Stimulated activated naive B cell treated with anti-CD40 and anti-IgM and Interleukin-4, amounts not matched to agents 10 μg/mL and 1 μg/mL and 100 μg/mL, for 72 hours (primary cell): ENCODE measurements around the gene B4GALNT1.
"Not testable (repeated sequence)": the region's sequence is repeated elsewhere in the genome, so short reads cannot be mapped to it uniquely, and the experiment has no call there.

Source experiments
- ATAC-seq, 2 donors: fragments of 150-1000 bp; cut with Tn5 transposase; replicated peaks; 2 replicates each; pipeline ENCODE4 v1.10.0; 2021; ENCODE audit warnings: moderate library complexity in 1 of 2
- DNase-seq: peaks from one replicate; pipeline ENCODE4 v3.0.0; 2021
- H3K27ac Mint-ChIP-seq: one replicate; pipeline ENCODE4 v1.8.0; 2022; ENCODE audit warnings: mild to moderate bottlenecking, mixed read lengths
- H3K27me3 Mint-ChIP-seq, 2 donors: one replicate each; pipeline ENCODE4 v1.8.0; 2022; ENCODE audit warnings: mixed read lengths in 2 of 2
- H3K36me3 Mint-ChIP-seq, 2 donors: one replicate each; pipeline ENCODE4 v1.8.0; 2022; ENCODE audit warnings: mixed read lengths in 2 of 2, mild to moderate bottlenecking in 1 of 2
- H3K4me1 Mint-ChIP-seq, 2 donors: one replicate each; pipeline ENCODE4 v1.8.0; 2022; ENCODE audit warnings: mixed read lengths in 2 of 2, mild to moderate bottlenecking in 1 of 2
- H3K4me3 Mint-ChIP-seq, 2 donors: one replicate each; pipeline ENCODE4 v1.8.0; 2022; ENCODE audit warnings: mild to moderate bottlenecking in 2 of 2, mixed read lengths in 2 of 2, moderate library complexity in 1 of 2
- H3K9me3 Mint-ChIP-seq, 2 donors: one replicate each; pipeline ENCODE4 v1.8.0; 2022; ENCODE audit warnings: mixed read lengths in 2 of 2, mild to moderate bottlenecking in 1 of 2

Gene B4GALNT1

GRCh38 chr12:57632958-57633840 is at the start of gene B4GALNT1:
Gene B4GALNT1, minus strand, starts transcription at chr12:57633201. Its CDS starts 1,069 bp downstream, at chr12:57632132.
- no peaks in the 10 kb centered on the region for H3K36me3 Mint-ChIP-seq
- peak within 1 kb of the TSS; percentile 14 for H3K27ac Mint-ChIP-seq
- H3K4me3 Mint-ChIP-seq, result peak within 1 kb of the TSS; percentile 82 to 85
- ATAC-seq, result peak; percentile 80 to 86
- H3K4me1 Mint-ChIP-seq, result peaks cover 12 to 22% of the 10 kb centered on the region in 2 donors
- H3K27me3 Mint-ChIP-seq, result peaks cover 35 to 59% of the 10 kb centered on the region in 2 donors
- DNase-seq, result peak; percentile 48
- no peaks in the 10 kb centered on the region for H3K9me3 Mint-ChIP-seq

DNA sequence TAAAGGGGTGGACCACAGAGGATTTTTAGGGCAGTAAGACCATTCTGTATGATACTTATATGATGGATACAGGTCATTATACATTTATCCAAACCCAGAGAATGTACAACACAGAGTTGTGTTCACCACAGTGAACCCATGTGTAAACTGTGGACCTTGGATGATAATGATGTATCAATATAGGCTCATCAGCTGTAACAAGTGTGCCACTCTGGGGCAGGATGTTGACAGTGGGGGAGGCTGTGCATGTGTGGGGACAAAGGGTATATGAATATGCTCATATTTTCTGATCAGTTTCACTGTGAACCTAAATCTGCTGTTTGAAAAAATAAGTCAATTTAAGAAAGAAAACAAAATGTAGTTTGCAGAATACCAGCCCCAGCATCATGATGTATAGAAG is 46.7 kb upstream of the B4GALNT1 start:
- ATAC-seq (no peak), DNase-seq (no peak)
- peaks cover 19 to 31% of the 10 kb centered on the region in 2 donors for H3K27me3 Mint-ChIP-seq
- no peak overlapping the region for H3K4me3 Mint-ChIP-seq
- no peak overlapping the region for H3K27ac Mint-ChIP-seq
- H3K36me3 Mint-ChIP-seq, result no peaks in the 10 kb centered on the region
- H3K4me1 Mint-ChIP-seq, result no peaks in the 10 kb centered on the region
- H3K9me3 Mint-ChIP-seq, result peaks cover 4 to 8% of the 10 kb centered on the region in 2 donors

DNA sequence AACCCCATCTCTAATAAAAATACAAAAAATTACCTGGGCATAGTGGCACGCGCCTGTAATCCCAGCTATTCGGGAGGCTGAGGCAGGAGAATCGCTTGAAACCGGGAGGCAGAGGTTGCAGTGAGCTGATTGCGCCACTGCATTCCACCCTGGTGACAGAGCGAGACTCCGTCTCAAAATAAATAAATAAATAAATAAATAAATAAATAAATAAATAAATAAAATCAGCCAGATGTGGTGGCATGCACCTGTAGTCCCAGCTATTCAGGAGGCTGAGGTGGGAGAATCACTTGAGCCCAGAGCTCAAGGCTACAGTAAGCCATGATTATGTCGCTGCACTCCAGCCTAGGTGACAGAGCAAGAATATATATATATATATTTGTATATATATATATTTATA is 44.9 kb upstream of the B4GALNT1 start:
- not testable (repeated sequence) for H3K4me3 Mint-ChIP-seq, ATAC-seq, H3K4me1 Mint-ChIP-seq, H3K36me3 Mint-ChIP-seq, DNase-seq, H3K27ac Mint-ChIP-seq, H3K9me3 Mint-ChIP-seq
- peaks cover 11 to 27% of the 10 kb centered on the region in 2 donors for H3K27me3 Mint-ChIP-seq

DNA sequence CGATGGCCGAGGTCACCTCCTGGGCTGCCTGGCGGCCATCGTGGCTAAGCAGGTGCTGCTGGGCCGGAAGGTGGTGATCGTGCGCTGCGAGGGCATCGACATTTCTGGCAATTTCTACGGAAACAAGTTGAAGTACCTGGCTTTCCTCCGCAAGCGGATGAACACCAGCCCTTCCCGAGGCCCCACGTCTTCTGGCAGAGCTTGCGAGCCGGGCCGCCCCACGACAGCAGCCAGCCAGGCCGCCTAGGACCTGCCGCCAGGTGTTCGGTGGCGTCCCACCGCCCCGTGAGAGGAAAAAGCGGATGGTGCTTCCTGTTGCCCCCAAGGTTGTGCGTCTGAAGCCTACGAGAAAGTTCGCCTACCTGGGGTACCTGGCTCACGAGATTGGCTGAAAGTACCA is 41.7 kb upstream of the B4GALNT1 start:
- Mint-ChIP-seq H3K27ac (no peak overlapping the region), H3K4me3 (no peak overlapping the region), H3K4me1 (no peaks in the 10 kb centered on the region), H3K9me3 (no peaks in the 10 kb centered on the region), H3K27me3 (peaks cover 11 to 21% of the 10 kb centered on the region in 2 donors), H3K36me3 (no peaks in the 10 kb centered on the region)
- no peak for ATAC-seq
- DNase-seq, result no peak

DNA sequence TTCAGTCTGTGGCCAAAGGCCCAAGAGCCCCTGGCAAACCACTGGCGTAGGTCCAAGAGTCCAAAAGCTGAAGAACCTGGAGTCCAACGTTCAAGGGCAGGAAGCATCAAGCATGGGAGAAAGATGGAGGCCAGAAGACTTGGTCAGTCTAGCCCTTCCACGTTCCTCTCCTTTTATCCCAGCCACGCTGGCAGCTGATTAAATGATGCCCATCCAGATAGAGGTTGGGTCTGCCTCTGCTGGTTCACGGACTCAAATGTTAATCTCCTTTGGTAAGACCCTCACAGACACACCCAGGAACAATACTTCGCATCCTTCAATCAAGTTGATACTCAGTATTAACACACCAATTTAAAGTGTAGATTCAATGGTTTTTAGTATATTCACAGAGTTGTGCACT is 39.8 kb upstream of the B4GALNT1 start:
- Mint-ChIP-seq H3K4me3 (no peak overlapping the region), H3K27me3 (peaks cover 15 to 26% of the 10 kb centered on the region in 2 donors), H3K27ac (no peak overlapping the region), H3K36me3 (no peaks in the 10 kb centered on the region), H3K9me3 (no peaks in the 10 kb centered on the region), H3K4me1 (no peaks in the 10 kb centered on the region)
- DNase-seq (no peak), ATAC-seq (no peak)

DNA sequence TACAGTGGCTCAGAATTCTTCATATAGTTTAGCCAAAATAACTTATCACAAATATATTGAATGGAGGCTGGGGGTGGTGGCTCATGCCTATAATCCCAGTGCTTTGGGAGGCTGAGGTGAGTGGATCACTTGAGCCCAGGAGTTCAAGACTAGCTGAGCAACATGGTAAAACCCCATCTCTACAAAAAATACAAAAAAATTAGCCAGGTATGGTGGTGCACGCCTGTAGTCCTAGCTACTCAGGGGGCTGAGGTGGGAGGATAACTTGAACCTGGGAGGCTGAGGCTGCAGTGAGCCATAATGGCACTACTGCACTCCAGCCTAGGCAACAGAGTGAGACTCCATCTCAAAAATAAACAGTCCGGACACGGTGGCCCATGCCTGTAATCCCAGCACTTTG is 38.8 kb upstream of the B4GALNT1 start:
- not testable (repeated sequence) for H3K36me3 Mint-ChIP-seq, DNase-seq, H3K27ac Mint-ChIP-seq, H3K9me3 Mint-ChIP-seq, H3K4me1 Mint-ChIP-seq, ATAC-seq, H3K4me3 Mint-ChIP-seq
- peaks cover 11 to 26% of the 10 kb centered on the region in 2 donors for H3K27me3 Mint-ChIP-seq

DNA sequence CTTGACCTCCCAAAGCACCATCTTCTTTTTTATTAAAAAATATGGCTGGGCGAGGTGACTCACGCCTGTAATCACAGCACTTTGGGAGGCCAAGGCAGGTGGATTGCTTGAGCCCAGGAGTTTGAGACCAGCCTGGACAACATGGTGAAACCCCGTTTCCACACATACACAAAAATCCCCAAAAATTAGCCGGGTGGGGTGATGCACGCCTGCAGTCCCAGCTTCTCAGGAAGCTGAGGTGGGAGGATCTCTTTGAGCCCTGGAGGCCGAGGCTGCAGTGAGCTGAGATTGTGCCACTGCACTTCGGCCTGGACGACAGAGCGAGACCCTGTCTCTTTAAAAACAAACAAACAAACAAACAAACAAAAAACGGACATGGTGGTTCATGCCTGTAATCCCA is 36.7 kb upstream of the B4GALNT1 start:
- not testable (repeated sequence) for H3K36me3 Mint-ChIP-seq, H3K27ac Mint-ChIP-seq, H3K9me3 Mint-ChIP-seq, H3K4me3 Mint-ChIP-seq, DNase-seq, H3K4me1 Mint-ChIP-seq, ATAC-seq
- H3K27me3 Mint-ChIP-seq, result peaks cover 5 to 25% of the 10 kb centered on the region in 2 donors

GRCh38 chr12:57666897-57667296 is 33.9 kb upstream of the B4GALNT1 start:
- Mint-ChIP-seq H3K4me3 (no peak overlapping the region), H3K9me3 (no peaks in the 10 kb centered on the region), H3K4me1 (no peaks in the 10 kb centered on the region), H3K36me3 (no peaks in the 10 kb centered on the region), H3K27ac (no peak overlapping the region), H3K27me3 (peaks cover 4 to 18% of the 10 kb centered on the region in 2 donors)
- ATAC-seq (no peak), DNase-seq (no peak)

DNA sequence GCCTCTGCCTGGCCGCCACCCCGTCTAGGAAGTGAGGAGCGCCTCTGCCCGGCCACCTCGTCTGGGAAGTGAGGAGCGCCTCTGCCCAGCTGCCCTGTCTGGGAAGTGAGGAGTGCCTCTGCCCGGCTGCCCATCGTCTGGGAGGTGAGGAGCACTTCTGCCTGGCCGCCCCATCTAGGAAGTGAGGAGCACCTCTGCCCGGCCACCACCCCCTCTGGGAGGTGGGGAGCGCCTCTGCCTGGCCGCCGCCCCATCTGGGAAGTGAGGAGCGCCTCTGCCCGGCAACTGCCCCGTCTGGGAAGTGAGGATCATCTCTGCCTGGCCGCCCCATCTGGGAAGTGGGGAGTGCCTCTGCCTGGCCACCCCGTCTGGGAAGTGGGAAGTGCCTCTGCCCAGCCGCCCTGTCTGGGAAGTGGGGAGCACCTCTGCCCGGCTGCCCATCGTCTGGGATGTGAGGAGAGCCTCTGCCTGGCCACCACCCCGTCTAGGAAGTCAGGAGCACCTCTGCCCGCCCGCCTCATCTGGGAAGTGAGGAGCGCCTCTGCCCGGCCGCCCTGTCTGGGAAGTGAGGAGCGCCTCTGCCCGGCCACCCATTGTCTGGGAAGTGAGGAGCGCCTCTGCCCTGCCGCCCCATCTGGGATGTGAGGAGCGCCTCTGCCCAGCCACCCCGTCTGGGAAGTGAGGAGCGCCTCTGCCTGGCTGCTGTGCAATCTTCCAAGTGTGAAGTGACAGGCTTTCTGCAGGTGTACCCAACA is 32.2 kb upstream of the B4GALNT1 start:
- H3K9me3 Mint-ChIP-seq, DNase-seq, H3K4me1 Mint-ChIP-seq, H3K27ac Mint-ChIP-seq, ATAC-seq, H3K4me3 Mint-ChIP-seq, H3K36me3 Mint-ChIP-seq: not testable (repeated sequence)
- H3K27me3 Mint-ChIP-seq, result peaks cover 4 to 18% of the 10 kb centered on the region in 2 donors

GRCh38 chr12:57661376-57661775 is 28.4 kb upstream of the B4GALNT1 start:
- DNase-seq (no peak), ATAC-seq (no peak)
- H3K27me3 Mint-ChIP-seq, result peaks cover 9 to 13% of the 10 kb centered on the region in 2 donors
- H3K4me1 Mint-ChIP-seq, result no peaks in the 10 kb centered on the region
- no peaks in the 10 kb centered on the region for H3K36me3 Mint-ChIP-seq
- H3K4me3 Mint-ChIP-seq, result no peak overlapping the region
- H3K9me3 Mint-ChIP-seq, result peaks cover 0 to 3% of the 10 kb centered on the region in 2 donors
- H3K27ac Mint-ChIP-seq, result no peak overlapping the region

DNA sequence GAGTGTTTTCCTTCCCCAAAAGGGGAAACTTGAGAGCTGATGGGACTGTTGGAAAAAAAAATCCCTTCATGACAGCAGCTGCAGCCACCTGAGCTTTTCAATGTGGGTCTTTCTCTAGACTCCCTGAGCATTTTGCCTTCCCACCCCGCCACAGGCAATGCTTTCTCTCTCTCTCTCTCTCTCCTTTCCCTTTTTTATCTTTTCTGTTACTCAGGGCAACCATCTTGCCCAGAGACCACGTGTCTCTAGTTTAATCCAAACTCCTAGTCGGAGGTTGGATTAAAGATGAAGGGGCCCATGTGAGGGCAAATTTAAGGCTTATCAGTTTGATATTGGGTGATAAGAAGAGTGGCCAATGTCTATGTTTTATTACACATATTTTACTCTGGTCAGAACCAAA is 25.9 kb upstream of the B4GALNT1 start:
- H3K4me3 Mint-ChIP-seq, result no peak overlapping the region
- peaks cover 0 to 3% of the 10 kb centered on the region in 2 donors for H3K9me3 Mint-ChIP-seq
- no peak overlapping the region for H3K27ac Mint-ChIP-seq
- no peaks in the 10 kb centered on the region for H3K36me3 Mint-ChIP-seq
- ATAC-seq, result no peak
- H3K4me1 Mint-ChIP-seq, result no peaks in the 10 kb centered on the region
- DNase-seq, result no peak
- peaks cover 9 to 10% of the 10 kb centered on the region in 2 donors for H3K27me3 Mint-ChIP-seq

GRCh38 chr12:57657744-57658143 is 24.7 kb upstream of the B4GALNT1 start:
- DNase-seq, result no peak
- Mint-ChIP-seq H3K4me3 (no peak overlapping the region), H3K27me3 (peaks cover 9 to 10% of the 10 kb centered on the region in 2 donors), H3K36me3 (no peaks in the 10 kb centered on the region), H3K27ac (no peak overlapping the region), H3K4me1 (no peaks in the 10 kb centered on the region), H3K9me3 (peaks cover 0 to 3% of the 10 kb centered on the region in 2 donors)
- no peak for ATAC-seq

- DNase-seq, H3K4me3 Mint-ChIP-seq, H3K27ac Mint-ChIP-seq, H3K4me1 Mint-ChIP-seq, ATAC-seq, H3K36me3 Mint-ChIP-seq, H3K9me3 Mint-ChIP-seq, H3K27me3 Mint-ChIP-seq: not testable (repeated sequence)
Measured at GRCh38 chr12:57656408-57656807, 23.4 kb upstream of the B4GALNT1 start.

DNA sequence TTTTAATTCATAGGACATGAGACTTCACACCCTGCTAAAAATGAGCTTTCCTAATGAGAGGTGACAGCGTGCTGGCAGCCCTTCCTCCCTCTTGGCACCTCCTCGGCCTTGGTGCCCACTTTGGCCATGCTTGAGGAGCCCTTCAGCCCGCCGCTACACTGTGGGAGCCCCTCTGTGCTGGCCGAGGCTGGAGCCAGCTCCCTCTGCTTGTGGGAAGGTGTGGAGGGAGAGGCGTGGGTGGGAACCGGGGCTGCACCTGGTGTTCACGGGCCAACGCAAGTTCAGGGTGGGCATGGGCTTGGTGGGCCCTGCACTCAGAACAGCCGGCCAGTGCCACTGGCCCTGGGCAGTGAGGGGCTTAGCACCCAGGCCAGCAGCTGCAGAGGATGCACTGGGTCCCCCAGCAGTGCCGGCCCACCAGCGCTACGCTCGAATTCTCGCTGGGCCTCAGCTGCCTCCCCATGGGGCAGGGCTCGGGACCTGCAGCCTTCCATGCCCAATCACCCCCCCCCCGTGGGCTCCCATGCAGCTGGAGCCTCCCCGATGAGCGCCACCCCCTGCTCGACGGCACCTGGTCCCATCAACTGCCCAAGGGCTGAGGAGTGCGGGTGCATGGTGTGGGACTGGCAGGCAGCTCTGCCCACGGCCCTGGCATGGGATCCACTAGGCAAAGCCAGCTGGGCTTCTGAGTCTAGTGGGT is 22.7 kb upstream of the B4GALNT1 start:
- no peak overlapping the region for H3K4me3 Mint-ChIP-seq
- no peaks in the 10 kb centered on the region for H3K9me3 Mint-ChIP-seq
- peaks cover 9 to 10% of the 10 kb centered on the region in 2 donors for H3K27me3 Mint-ChIP-seq
- no peaks in the 10 kb centered on the region for H3K36me3 Mint-ChIP-seq
- ATAC-seq (no peak), DNase-seq (no peak)
- H3K4me1 Mint-ChIP-seq, result no peaks in the 10 kb centered on the region
- H3K27ac Mint-ChIP-seq, result no peak overlapping the region
